ENCODE results near the gene AIPL1. TPM values are rescaled to one million over a fixed set of nuclear protein-coding genes. Genes with fewer than 3 reads are reported as not detected.

AIPL1 gene
- total RNA-seq, 4 donors from 2014 or later: not detected

- WGBS: 77% methylated on average over 14 of the region's 14 CpGs
- no peak for DNase-seq (ENCODE audit: low spot score in 2 of 2)
- peaks cover 9% of the 10 kb centered on the region for H3K36me3 ChIP-seq
- peaks cover 5% of the 10 kb centered on the region for H3K4me1 ChIP-seq
- H3K4me3 ChIP-seq: no peak overlapping the region
- no peaks in the 10 kb centered on the region for H3K27me3 ChIP-seq
- no peak overlapping the region for H3K27ac ChIP-seq
- H3K9me3 ChIP-seq: no peaks in the 10 kb centered on the region
- TF ChIP-seq CTCF (IDR thresholded peaks at IDR 0.05) (no peak), EP300 (IDR thresholded peaks at IDR 0.05) (no peak), POLR2AphosphoS5 (IDR thresholded peaks at IDR 0.05) (no peak), POLR2A (IDR thresholded peaks at IDR 0.05) (no peak)
Observed at GRCh38 chr17:6456914-6457687, 22.2 kb upstream of the AIPL1 start.

- H3K9me3 ChIP-seq: no peaks in the 10 kb centered on the region
- no peak overlapping the region for H3K27ac ChIP-seq
- H3K4me1 ChIP-seq: peaks cover 5% of the 10 kb centered on the region
- H3K4me3 ChIP-seq: no peak overlapping the region
- H3K36me3 ChIP-seq: peaks cover 6% of the 10 kb centered on the region
- H3K27me3 ChIP-seq: no peaks in the 10 kb centered on the region
- 74% methylated on average over 9 of the region's 9 CpGs for WGBS
- DNase-seq (ENCODE audit: low spot score in 2 of 2): no peak
- TF ChIP-seq POLR2A (IDR thresholded peaks at IDR 0.05) (no peak), EP300 (IDR thresholded peaks at IDR 0.05) (no peak), CTCF (IDR thresholded peaks at IDR 0.05) (no peak), POLR2AphosphoS5 (IDR thresholded peaks at IDR 0.05) (no peak)
Observed at GRCh38 chr17:6456321-6456720, 21.4 kb upstream of the AIPL1 start.

GRCh38 chr17:6455321-6455705 is 20.4 kb upstream of the AIPL1 start:
- TF ChIP-seq POLR2AphosphoS5 (IDR thresholded peaks at IDR 0.05) (no peak), CTCF (IDR thresholded peaks at IDR 0.05) (no peak), EP300 (IDR thresholded peaks at IDR 0.05) (no peak), POLR2A (IDR thresholded peaks at IDR 0.05) (no peak)
- no peaks in the 10 kb centered on the region for H3K9me3 ChIP-seq
- H3K4me3 ChIP-seq: peak overlapping the region; percentile 25
- H3K36me3 ChIP-seq: no peaks in the 10 kb centered on the region
- WGBS: 3% methylated on average over 13 of the region's 35 CpGs
- H3K27ac ChIP-seq: no peak overlapping the region
- DNase-seq (ENCODE audit: low spot score in 2 of 2): no peak
- peaks cover 5% of the 10 kb centered on the region for H3K4me1 ChIP-seq
- H3K27me3 ChIP-seq: no peaks in the 10 kb centered on the region

- no peak for DNase-seq (ENCODE audit: low spot score in 2 of 2)
- H3K4me1 ChIP-seq: peaks cover 5% of the 10 kb centered on the region
- H3K4me3 ChIP-seq: peak overlapping the region; percentile 25
- H3K27me3 ChIP-seq: no peaks in the 10 kb centered on the region
- 66% methylated on average over 8 of the region's 35 CpGs for WGBS
- H3K9me3 ChIP-seq: no peaks in the 10 kb centered on the region
- no peaks in the 10 kb centered on the region for H3K36me3 ChIP-seq
- H3K27ac ChIP-seq: no peak overlapping the region
- TF ChIP-seq POLR2A (IDR thresholded peaks at IDR 0.05) (no peak), CTCF (IDR thresholded peaks at IDR 0.05) (no peak), EP300 (IDR thresholded peaks at IDR 0.05) (no peak), POLR2AphosphoS5 (IDR thresholded peaks at IDR 0.05) (no peak)
Observed at GRCh38 chr17:6454495-6455320, 19.8 kb upstream of the AIPL1 start.
